ENCODE results near the gene NR3C2. TPM values are rescaled to one million over a fixed set of nuclear protein-coding genes. Genes with fewer than 3 reads are reported as not detected.

Gene NR3C2
- total and polyA plus RNA-seq, 2 donors: 0.52 to 1.8 TPM

GRCh38 chr4:148438047-148438446 lies 4.2 kb downstream of the NR3C2 start:
- Histone ChIP-seq H3K9me3 (ENCODE audit: control insufficient read depth in 2 of 2, insufficient read depth in 1 of 2, low read length in 1 of 2) (no peaks in the 10 kb centered on the region), H3K27ac (ENCODE audit: low read depth in 1 of 2, low read length in 1 of 2) (no peak overlapping the region), H3K27me3 (ENCODE audit: control insufficient read depth in 2 of 2, insufficient read depth in 1 of 2, low read length in 1 of 2) (peaks cover 16 to 52% of the 10 kb centered on the region in 2 donors), H3K4me1 (ENCODE audit: control insufficient read depth in 2 of 2, insufficient read depth in 2 of 2, low read length in 2 of 2) (peaks cover 0 to 6% of the 10 kb centered on the region in 2 donors), H3K36me3 (ENCODE audit: control insufficient read depth in 2 of 2, insufficient read depth in 2 of 2, low read length in 1 of 2) (no peaks in the 10 kb centered on the region), H3K4me3 (ENCODE audit: low read length in 2 of 2) (no peak overlapping the region)
- WGBS: 96% methylated on average over 2 of the region's 2 CpGs
- DNase-seq (ENCODE audit: low read depth in 6 of 9, low spot score in 9 of 9): no peak

GRCh38 chr4:148437439-148437838 lies 4.8 kb downstream of the NR3C2 start:
- Histone ChIP-seq H3K4me3 (ENCODE audit: low read length in 2 of 2) (no peak overlapping the region), H3K36me3 (ENCODE audit: control insufficient read depth in 2 of 2, insufficient read depth in 2 of 2, low read length in 1 of 2) (no peaks in the 10 kb centered on the region), H3K27ac (ENCODE audit: low read depth in 1 of 2, low read length in 1 of 2) (no peak overlapping the region), H3K9me3 (ENCODE audit: control insufficient read depth in 2 of 2, insufficient read depth in 1 of 2, low read length in 1 of 2) (no peaks in the 10 kb centered on the region), H3K27me3 (ENCODE audit: control insufficient read depth in 2 of 2, insufficient read depth in 1 of 2, low read length in 1 of 2) (peaks cover 16 to 46% of the 10 kb centered on the region in 2 donors), H3K4me1 (ENCODE audit: control insufficient read depth in 2 of 2, insufficient read depth in 2 of 2, low read length in 2 of 2) (peaks cover 0 to 6% of the 10 kb centered on the region in 2 donors)
- WGBS: 88% methylated on average over 2 of the region's 2 CpGs
- no peak for DNase-seq (ENCODE audit: low read depth in 6 of 9, low spot score in 9 of 9)

GRCh38 chr4:148436512-148436911 lies 5.7 kb downstream of the NR3C2 start:
- Histone ChIP-seq H3K4me3 (ENCODE audit: low read length in 2 of 2) (no peak overlapping the region), H3K27ac (ENCODE audit: low read depth in 1 of 2, low read length in 1 of 2) (no peak overlapping the region), H3K9me3 (ENCODE audit: control insufficient read depth in 2 of 2, insufficient read depth in 1 of 2, low read length in 1 of 2) (no peaks in the 10 kb centered on the region), H3K36me3 (ENCODE audit: control insufficient read depth in 2 of 2, insufficient read depth in 2 of 2, low read length in 1 of 2) (no peaks in the 10 kb centered on the region), H3K4me1 (ENCODE audit: control insufficient read depth in 2 of 2, insufficient read depth in 2 of 2, low read length in 2 of 2) (peaks cover 0 to 1% of the 10 kb centered on the region in 2 donors), H3K27me3 (ENCODE audit: control insufficient read depth in 2 of 2, insufficient read depth in 1 of 2, low read length in 1 of 2) (peaks cover 11 to 37% of the 10 kb centered on the region in 2 donors)
- DNase-seq (ENCODE audit: low read depth in 6 of 9, low spot score in 9 of 9): no peak
- WGBS: 83% methylated on average over 7 of the region's 7 CpGs

GRCh38 chr4:148435654-148436406 lies 6.4 kb downstream of the NR3C2 start:
- peaks cover 5 to 30% of the 10 kb centered on the region in 2 donors for H3K27me3 ChIP-seq (ENCODE audit: control insufficient read depth in 2 of 2, insufficient read depth in 1 of 2, low read length in 1 of 2)
- H3K4me1 ChIP-seq (ENCODE audit: control insufficient read depth in 2 of 2, insufficient read depth in 2 of 2, low read length in 2 of 2): no peaks in the 10 kb centered on the region
- H3K9me3 ChIP-seq (ENCODE audit: control insufficient read depth in 2 of 2, insufficient read depth in 1 of 2, low read length in 1 of 2): no peaks in the 10 kb centered on the region
- H3K4me3 ChIP-seq (ENCODE audit: low read length in 2 of 2): no peak overlapping the region
- 91% methylated on average over 16 of the region's 16 CpGs for WGBS
- no peaks in the 10 kb centered on the region for H3K36me3 ChIP-seq (ENCODE audit: control insufficient read depth in 2 of 2, insufficient read depth in 2 of 2, low read length in 1 of 2)
- no peak overlapping the region for H3K27ac ChIP-seq (ENCODE audit: low read depth in 1 of 2, low read length in 1 of 2)
- no peak for DNase-seq (ENCODE audit: low read depth in 6 of 9, low spot score in 9 of 9)

DNA sequence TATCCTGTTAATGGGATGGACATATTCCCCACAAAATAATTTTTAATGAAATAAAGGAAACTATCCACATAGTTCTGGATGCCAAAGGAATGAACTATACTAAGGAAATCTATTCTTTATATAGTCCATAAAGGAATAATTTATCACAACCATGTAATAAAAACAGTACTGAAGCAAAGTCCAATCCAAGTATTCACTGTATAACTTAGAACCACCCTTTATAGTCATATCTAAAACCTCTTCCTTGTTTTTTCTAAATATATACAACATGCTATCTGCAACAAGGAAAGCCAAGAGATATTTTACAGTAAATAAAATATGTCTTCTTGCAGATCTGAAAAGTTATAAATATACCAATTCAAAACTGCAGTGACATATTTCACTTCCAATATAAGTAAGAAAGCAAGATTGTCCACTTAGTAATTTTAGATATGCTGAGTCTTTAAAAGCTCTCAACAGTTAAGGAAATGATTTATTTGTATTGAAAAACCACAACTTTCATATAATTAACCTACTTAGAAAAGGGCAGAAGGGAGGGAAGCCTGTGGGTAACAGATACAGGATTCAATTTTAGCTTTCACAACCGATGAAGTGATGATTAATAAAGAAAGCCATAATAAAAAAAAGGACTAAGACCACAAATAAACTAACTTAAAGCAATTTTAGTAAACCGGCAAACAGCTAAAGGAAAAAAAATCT lies 8.0 kb downstream of the NR3C2 start:
- Histone ChIP-seq H3K9me3 (ENCODE audit: control insufficient read depth in 2 of 2, insufficient read depth in 1 of 2, low read length in 1 of 2) (no peaks in the 10 kb centered on the region), H3K36me3 (ENCODE audit: control insufficient read depth in 2 of 2, insufficient read depth in 2 of 2, low read length in 1 of 2) (no peaks in the 10 kb centered on the region), H3K27ac (ENCODE audit: low read depth in 1 of 2, low read length in 1 of 2) (no peak overlapping the region), H3K4me3 (ENCODE audit: low read length in 2 of 2) (no peak overlapping the region), H3K4me1 (ENCODE audit: control insufficient read depth in 2 of 2, insufficient read depth in 2 of 2, low read length in 2 of 2) (no peaks in the 10 kb centered on the region), H3K27me3 (ENCODE audit: control insufficient read depth in 2 of 2, insufficient read depth in 1 of 2, low read length in 1 of 2) (peaks cover 5 to 14% of the 10 kb centered on the region in 2 donors)
- 16% methylated on average over 2 of the region's 2 CpGs for WGBS
- no peak for DNase-seq (ENCODE audit: low read depth in 6 of 9, low spot score in 9 of 9)

DNA sequence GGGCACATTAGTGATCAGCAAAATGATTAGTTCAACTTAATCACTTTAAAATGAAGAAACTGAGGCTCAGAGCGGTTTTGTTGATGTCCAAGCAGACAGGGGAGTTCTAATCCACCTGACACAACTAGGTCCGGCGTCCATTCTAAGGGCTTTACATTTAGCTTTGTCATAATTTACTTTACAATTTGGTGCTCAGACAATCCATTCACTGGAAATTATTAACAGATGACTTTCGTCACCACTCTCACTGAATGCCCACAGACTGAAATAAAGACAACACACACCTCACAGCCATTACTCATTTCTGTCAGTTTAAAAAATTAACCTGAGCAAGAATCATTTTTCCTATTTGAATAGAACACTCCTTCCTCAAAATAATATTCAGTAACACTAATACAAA lies 10.8 kb downstream of the NR3C2 start:
- no peaks in the 10 kb centered on the region for H3K9me3 ChIP-seq (ENCODE audit: control insufficient read depth in 2 of 2, insufficient read depth in 1 of 2, low read length in 1 of 2)
- peaks cover 2 to 7% of the 10 kb centered on the region in 2 donors for H3K27me3 ChIP-seq (ENCODE audit: control insufficient read depth in 2 of 2, insufficient read depth in 1 of 2, low read length in 1 of 2)
- H3K27ac ChIP-seq (ENCODE audit: low read depth in 1 of 2, low read length in 1 of 2): no peak overlapping the region
- WGBS: 96% methylated on average over 4 of the region's 4 CpGs
- DNase-seq (ENCODE audit: low read depth in 6 of 9, low spot score in 9 of 9): no peak
- no peak overlapping the region for H3K4me3 ChIP-seq (ENCODE audit: low read length in 2 of 2)
- no peaks in the 10 kb centered on the region for H3K36me3 ChIP-seq (ENCODE audit: control insufficient read depth in 2 of 2, insufficient read depth in 2 of 2, low read length in 1 of 2)
- H3K4me1 ChIP-seq (ENCODE audit: control insufficient read depth in 2 of 2, insufficient read depth in 2 of 2, low read length in 2 of 2): no peaks in the 10 kb centered on the region

- H3K9me3 ChIP-seq (ENCODE audit: control insufficient read depth in 2 of 2, insufficient read depth in 1 of 2, low read length in 1 of 2): no peaks in the 10 kb centered on the region
- no peak overlapping the region for H3K27ac ChIP-seq (ENCODE audit: low read depth in 1 of 2, low read length in 1 of 2)
- peaks cover 2 to 4% of the 10 kb centered on the region in 2 donors for H3K27me3 ChIP-seq (ENCODE audit: control insufficient read depth in 2 of 2, insufficient read depth in 1 of 2, low read length in 1 of 2)
- no peaks in the 10 kb centered on the region for H3K4me1 ChIP-seq (ENCODE audit: control insufficient read depth in 2 of 2, insufficient read depth in 2 of 2, low read length in 2 of 2)
- H3K4me3 ChIP-seq (ENCODE audit: low read length in 2 of 2): no peak overlapping the region
- DNase-seq (ENCODE audit: low read depth in 6 of 9, low spot score in 9 of 9): no peak
- 99% methylated on average over 3 of the region's 3 CpGs for WGBS
- H3K36me3 ChIP-seq (ENCODE audit: control insufficient read depth in 2 of 2, insufficient read depth in 2 of 2, low read length in 1 of 2): no peaks in the 10 kb centered on the region
These were observed 11.4 kb downstream of the NR3C2 start for GRCh38 chr4:148430854-148431253.

- Histone ChIP-seq H3K4me1 (ENCODE audit: control insufficient read depth in 2 of 2, insufficient read depth in 2 of 2, low read length in 2 of 2) (no peaks in the 10 kb centered on the region), H3K27me3 (ENCODE audit: control insufficient read depth in 2 of 2, insufficient read depth in 1 of 2, low read length in 1 of 2) (no peaks in the 10 kb centered on the region), H3K4me3 (ENCODE audit: low read length in 2 of 2) (no peak overlapping the region), H3K27ac (ENCODE audit: low read depth in 1 of 2, low read length in 1 of 2) (no peak overlapping the region), H3K36me3 (ENCODE audit: control insufficient read depth in 2 of 2, insufficient read depth in 2 of 2, low read length in 1 of 2) (no peaks in the 10 kb centered on the region), H3K9me3 (ENCODE audit: control insufficient read depth in 2 of 2, insufficient read depth in 1 of 2, low read length in 1 of 2) (no peaks in the 10 kb centered on the region)
- WGBS: 90% methylated on average over 2 of the region's 2 CpGs
- DNase-seq (ENCODE audit: low read depth in 6 of 9, low spot score in 9 of 9): no peak
These were observed 13.0 kb downstream of the NR3C2 start for GRCh38 chr4:148429206-148429605.

DNA sequence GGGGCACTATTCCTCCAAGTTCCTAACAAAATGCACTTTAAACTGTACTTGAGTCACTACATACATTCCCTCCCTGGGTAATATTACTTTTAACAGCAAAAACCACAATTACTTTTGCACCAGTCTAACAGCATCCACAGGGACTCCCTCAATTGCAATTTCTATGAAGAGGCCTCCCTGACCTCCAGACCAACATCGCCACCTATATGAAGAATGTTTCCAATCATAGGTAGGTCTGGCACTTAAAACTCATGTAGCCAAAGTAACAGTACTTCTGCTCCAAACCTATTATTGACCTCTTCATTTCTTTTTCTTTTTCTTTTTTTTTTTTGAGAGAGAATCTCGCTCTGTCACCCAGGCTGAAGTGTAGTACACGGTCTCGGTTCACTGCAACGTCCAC lies 15.6 kb downstream of the NR3C2 start:
- Histone ChIP-seq H3K4me1 (ENCODE audit: control insufficient read depth in 2 of 2, insufficient read depth in 2 of 2, low read length in 2 of 2) (no peaks in the 10 kb centered on the region), H3K27me3 (ENCODE audit: control insufficient read depth in 2 of 2, insufficient read depth in 1 of 2, low read length in 1 of 2) (no peaks in the 10 kb centered on the region), H3K4me3 (ENCODE audit: low read length in 2 of 2) (no peak overlapping the region), H3K36me3 (ENCODE audit: control insufficient read depth in 2 of 2, insufficient read depth in 2 of 2, low read length in 1 of 2) (no peaks in the 10 kb centered on the region), H3K9me3 (ENCODE audit: control insufficient read depth in 2 of 2, insufficient read depth in 1 of 2, low read length in 1 of 2) (no peaks in the 10 kb centered on the region), H3K27ac (ENCODE audit: low read depth in 1 of 2, low read length in 1 of 2) (no peak overlapping the region)
- WGBS: 98% methylated on average over 5 of the region's 5 CpGs
- no peak for DNase-seq (ENCODE audit: low read depth in 6 of 9, low spot score in 9 of 9)

Data from thymus (tissue), 11 donors.